HCT116 (cell line): ENCODE measurements around the gene FTCDNL1. TPM values are rescaled to one million over a fixed set of nuclear protein-coding genes. Genes with fewer than 3 reads are reported as not detected.

Experiments
- ATAC-seq: fragments of 200-7000 bp; cut with Tn5 transposase; 2 replicates; pipeline ENCODE4 v1.9.1; 2020; ENCODE audit warnings: mild to moderate bottlenecking, moderate library complexity
- BruUV-seq: library from RNA; stranded (reverse); fragments of 400-500 nt; replicated peaks from 2 replicates; lab custom pipeline; 2021; lab: Mats Ljungman, UMichigan
- CTCF ChIA-PET: fragments of 300-600 bp; sonication (Branson Sonifier 250); formaldehyde crosslinking; loops from one replicate; lab custom pipeline; 2021; ENCODE audit warnings: antibody characterized with exemption; lab: Charles Lee
- POLR2A ChIA-PET: fragments of 300-600, 350-600 bp; sonication (Branson Sonifier 250); formaldehyde crosslinking; loops from one replicate; lab custom pipeline; 2021; ENCODE audit warnings: antibody characterized with exemption; lab: Charles Lee
- RAD21 ChIA-PET, 2 experiments: fragments of 300-600 bp; sonication (Branson Sonifier 250); formaldehyde crosslinking; loops; one replicate each; lab custom pipeline; 2023; ENCODE audit warnings: low total read pairs in 2 of 2; ENCODE audit not compliant: uncharacterized antibody in 2 of 2, unreplicated experiment in 2 of 2, low non-redundant PET in 1 of 2; lab: Charles Lee
- DNase-seq: peaks from one replicate; pipeline ENCODE4 v3.0.0-alpha.2; 2010; ENCODE audit warnings: low read depth, low spot score
- H2AFZ ChIP-seq: fragments of 200-600 bp; shearing (Covaris generic), sonication (generic); 2 replicates; pipeline ENCODE4 v1.6.1; 2017; ENCODE audit warnings: low read depth, mixed run types, mixed read lengths, antibody characterized with exemption, low read length; ENCODE audit not compliant: poor library complexity, severe bottlenecking
- H3K27ac ChIP-seq: 2 replicates; pipeline ENCODE4 v1.5.1; 2012; ENCODE audit warnings: low read depth, low read length
- H3K27me3 ChIP-seq: fragments of 200-600 bp; sonication (generic); 2 replicates; pipeline ENCODE4 v1.6.1; 2016; ENCODE audit warnings: mixed run types, low read length, mixed read lengths; ENCODE audit not compliant: insufficient read depth
- H3K36me3 ChIP-seq, 2 experiments: fragments of 200-500 bp in 1 of 2; fragments of 200-600 bp in 1 of 2; sonication (Bioruptor generic) in 1 of 2; sonication (generic) in 1 of 2; 2 replicates each; pipeline versions ENCODE4 v1.5.1 to v1.6.1; 2014 to 2016; ENCODE audit warnings: low read length in 2 of 2, inconsistent platforms in 1 of 2, mixed read lengths in 1 of 2, mixed run types in 1 of 2; ENCODE audit not compliant: insufficient read depth in 2 of 2, control insufficient read depth in 1 of 2
- H3K4me1 ChIP-seq, 2 experiments: fragments of 200-600 bp in 1 of 2; sonication (generic) in 1 of 2; 2 replicates each; pipeline versions ENCODE4 v1.5.1 to v1.6.1; 2012 to 2017; ENCODE audit warnings: low read length in 2 of 2, inconsistent platforms in 1 of 2, mild to moderate bottlenecking in 1 of 2, mixed read lengths in 1 of 2, mixed run types in 1 of 2, moderate library complexity in 1 of 2; ENCODE audit not compliant: insufficient read depth in 2 of 2, control insufficient read depth in 1 of 2
- H3K4me2 ChIP-seq: fragments of 200-600 bp; sonication (generic); 2 replicates; pipeline ENCODE4 v1.6.1; 2017; ENCODE audit warnings: mixed run types, low read length, mixed read lengths
- H3K4me3 ChIP-seq, 2 experiments: fragments of 200-600 bp in 1 of 2; sonication (generic) in 1 of 2; replicated peaks in 1 of 2; 2 replicates each; pipeline ENCODE4 v1.5.1; 2011 to 2016; ENCODE audit warnings: low read length in 2 of 2, control low read depth in 1 of 2, low read depth in 1 of 2, mild to moderate bottlenecking in 1 of 2, mixed read lengths in 1 of 2, mixed run types in 1 of 2
- H3K79me2 ChIP-seq: fragments of 200-600 bp; sonication (generic); 2 replicates; pipeline ENCODE4 v1.6.1; 2017; ENCODE audit warnings: mild to moderate bottlenecking, mixed run types, low read length, moderate library complexity, mixed read lengths; ENCODE audit not compliant: insufficient read depth
- H3K9ac ChIP-seq: fragments of 200-600 bp; sonication (generic); 2 replicates; pipeline ENCODE4 v1.6.1; 2016; ENCODE audit warnings: low read length, mixed read lengths
- H3K9me2 ChIP-seq: fragments of 200-600 bp; sonication (generic), shearing (Covaris generic); 2 replicates; pipeline ENCODE4 v1.6.1; 2017; ENCODE audit warnings: mixed run types, mild to moderate bottlenecking, moderate library complexity; ENCODE audit not compliant: insufficient read depth
- H3K9me3 ChIP-seq, 2 experiments: fragments of 200-500 bp in 1 of 2; fragments of 200-600 bp in 1 of 2; sonication (Bioruptor generic) in 1 of 2; sonication (generic) in 1 of 2; 2 replicates each; pipeline ENCODE4 v1.6.1; 2014 to 2017; ENCODE audit warnings: low read length in 2 of 2, mixed read lengths in 2 of 2, inconsistent platforms in 1 of 2, low read depth in 1 of 2, mild to moderate bottlenecking in 1 of 2, mixed run types in 1 of 2, moderate library complexity in 1 of 2; ENCODE audit not compliant: control insufficient read depth in 1 of 2, insufficient read depth in 1 of 2
- H4K20me1 ChIP-seq: fragments of 200-600 bp; sonication (generic), shearing (Covaris generic); 2 replicates; pipeline ENCODE4 v1.6.1; 2017; ENCODE audit warnings: mixed run types, mild to moderate bottlenecking, moderate library complexity; ENCODE audit not compliant: insufficient read depth
- ATF3 ChIP-seq: IDR thresholded peaks from 2 replicates; pipeline ENCODE4 v1.6.1; 2012
- CBX3 ChIP-seq: IDR thresholded peaks from 2 replicates; pipeline ENCODE4 v1.6.1; 2012; ENCODE audit warnings: low read depth
- CEBPB ChIP-seq: IDR thresholded peaks from 2 replicates; pipeline ENCODE4 v1.6.1; 2012; ENCODE audit warnings: low read depth
- EZH2 ChIP-seq: fragments of 200-600 bp; sonication (generic); IDR thresholded peaks from 2 replicates; pipeline ENCODE4 v1.6.1; 2017; ENCODE audit warnings: antibody characterized with exemption, mixed run types
- EZH2phosphoT487 ChIP-seq: fragments of 200-600 bp; IDR thresholded peaks from 2 replicates; pipeline ENCODE4 v1.6.1; 2018; ENCODE audit warnings: antibody characterized with exemption, borderline replicate concordance
- JUND ChIP-seq: IDR thresholded peaks from 2 replicates; pipeline ENCODE4 v1.6.1; 2012
- POLR2A ChIP-seq: IDR thresholded peaks from 2 replicates; pipeline ENCODE4 v1.7.0; 2011; ENCODE audit warnings: borderline replicate concordance; ENCODE audit not compliant: insufficient read depth, insufficient read length; ENCODE audit errors: extremely low read depth
- SIN3A ChIP-seq: IDR thresholded peaks from 2 replicates; pipeline ENCODE4 v1.6.1; 2012; ENCODE audit warnings: low read depth
- SP1 ChIP-seq: IDR thresholded peaks from 2 replicates; pipeline ENCODE4 v1.6.1; 2012; ENCODE audit warnings: low read depth
- SRF ChIP-seq: IDR thresholded peaks from 2 replicates; pipeline ENCODE4 v1.6.1; 2012; ENCODE audit warnings: low read depth
- ZBTB33 ChIP-seq: IDR thresholded peaks from 2 replicates; pipeline ENCODE4 v1.6.1; 2011; ENCODE audit warnings: mild to moderate bottlenecking, low read length, moderate library complexity; ENCODE audit not compliant: insufficient replicate concordance; ENCODE audit errors: extremely low read depth
- ZNF274 ChIP-seq: fragments of 200-500 bp; sonication (Bioruptor generic); IDR thresholded peaks from 2 replicates; pipeline ENCODE4 v1.6.1; 2014; ENCODE audit warnings: mild to moderate bottlenecking, low read depth, low read length, inconsistent platforms
- intact Hi-C: fragments of 100-400 bp; cut with micrococcal nuclease; formaldehyde crosslinking; loops from 2 replicates; pipeline ENCODE4 v1.10.0; 2022
- total RNA-seq: library from RNA; stranded (reverse); gene quantifications from one replicate; pipeline ENCODE4 v1.2.1, GENCODE V29; 2021; ENCODE audit not compliant: unreplicated experiment
- TF ChIP-seq, protein P1 (sequence below), 3 experiments: fragments of 200-600 bp in 1 of 3; sonication (generic) in 1 of 3; IDR thresholded peaks in 2 of 3; conservative IDR thresholded peaks in 1 of 3; 2 replicates each; pipeline ENCODE4 v1.5.1; 2012 to 2017; ENCODE audit warnings: low read depth in 2 of 3, low read length in 2 of 3, antibody characterized with exemption in 1 of 3, borderline replicate concordance in 1 of 3, control low read depth in 1 of 3, mild to moderate bottlenecking in 1 of 3, mixed read lengths in 1 of 3, mixed run types in 1 of 3, moderate library complexity in 1 of 3; ENCODE audit not compliant: insufficient read depth in 1 of 3
- TF ChIP-seq, protein P2 (sequence below): IDR thresholded peaks from 2 replicates; pipeline ENCODE4 v1.6.1; 2012; ENCODE audit warnings: low read depth

Gene FTCDNL1
- total RNA-seq, 1 experiment from 2014 or later, result 2.6 TPM

DNA sequence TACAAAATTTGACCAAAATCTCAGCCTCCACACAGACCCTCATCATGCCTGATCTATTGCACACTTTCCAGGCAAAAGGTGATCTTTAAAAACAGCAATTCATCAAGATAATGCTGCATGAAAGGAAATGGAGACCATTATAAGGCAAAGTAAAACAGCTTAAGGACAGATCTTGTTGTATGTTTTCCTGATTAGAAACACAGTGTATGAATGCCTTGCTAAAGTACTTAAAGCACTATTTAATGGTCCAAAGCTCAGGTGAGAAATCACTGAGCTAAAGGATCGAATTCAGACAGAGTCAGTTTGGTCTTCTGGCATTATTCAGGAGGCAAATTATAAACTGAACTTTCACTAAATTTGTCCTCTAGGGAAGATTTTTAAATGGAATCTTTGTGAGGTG is 18.7 kb upstream of the FTCDNL1 start (continued):
- TF ChIP-seq ZBTB33, result no peak

DNA sequence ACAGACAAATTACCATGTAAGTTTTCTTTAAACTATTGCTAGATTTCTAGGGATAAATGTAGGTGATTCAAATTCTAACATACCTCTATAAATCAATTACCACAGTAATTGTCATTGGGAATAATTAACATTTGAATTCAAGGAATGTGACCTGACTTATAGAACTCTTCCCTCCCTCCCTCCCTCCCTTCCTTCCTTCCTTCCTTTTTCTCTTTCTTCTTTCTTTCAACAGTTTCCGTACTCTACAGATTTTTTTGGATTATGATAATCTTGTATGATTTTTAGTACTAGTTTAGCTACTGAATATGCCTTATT is 18.2 kb upstream of the FTCDNL1 start:
- Histone ChIP-seq H3K36me3 (no peaks in the 10 kb centered on the region), H3K9me3 (0 out of 4 replicates have a peak, but pooled peaks cover 2 to 6% of the 10 kb centered on the region in 2 experiments), H3K27ac (no peak overlapping the region), H4K20me1 (no peaks in the 10 kb centered on the region), H3K27me3 (no peaks in the 10 kb centered on the region), H3K4me3 (no peak overlapping the region), H3K9me2 (no peaks in the 10 kb centered on the region), H3K4me2 (no peak overlapping the region), H3K79me2 (no peaks in the 10 kb centered on the region), H3K9ac (no peak overlapping the region), H3K4me1 (no peaks in the 10 kb centered on the region), H2AFZ (no peak overlapping the region)
- ChIA-PET CTCF (interaction anchor here (1.3 kb wide), 1 partner anchor 8 kb away, joined by 5 read pairs; no protein-coding TSS in a partner anchor), POLR2A (no interaction called here), RAD21 (no interaction called here)
- ATAC-seq (no peak), DNase-seq (no peak)
- intact Hi-C loops, result loop anchor here (10.0 kb wide), 1 partner anchor 1554 kb away; no protein-coding TSS in a partner anchor
- no peak for TF ChIP-seq ZBTB33
- TF ChIP-seq JUND, result no peak
- no peak for TF ChIP-seq SRF
- TF ChIP-seq CBX3, result no peak
- TF ChIP-seq, protein P1, sequence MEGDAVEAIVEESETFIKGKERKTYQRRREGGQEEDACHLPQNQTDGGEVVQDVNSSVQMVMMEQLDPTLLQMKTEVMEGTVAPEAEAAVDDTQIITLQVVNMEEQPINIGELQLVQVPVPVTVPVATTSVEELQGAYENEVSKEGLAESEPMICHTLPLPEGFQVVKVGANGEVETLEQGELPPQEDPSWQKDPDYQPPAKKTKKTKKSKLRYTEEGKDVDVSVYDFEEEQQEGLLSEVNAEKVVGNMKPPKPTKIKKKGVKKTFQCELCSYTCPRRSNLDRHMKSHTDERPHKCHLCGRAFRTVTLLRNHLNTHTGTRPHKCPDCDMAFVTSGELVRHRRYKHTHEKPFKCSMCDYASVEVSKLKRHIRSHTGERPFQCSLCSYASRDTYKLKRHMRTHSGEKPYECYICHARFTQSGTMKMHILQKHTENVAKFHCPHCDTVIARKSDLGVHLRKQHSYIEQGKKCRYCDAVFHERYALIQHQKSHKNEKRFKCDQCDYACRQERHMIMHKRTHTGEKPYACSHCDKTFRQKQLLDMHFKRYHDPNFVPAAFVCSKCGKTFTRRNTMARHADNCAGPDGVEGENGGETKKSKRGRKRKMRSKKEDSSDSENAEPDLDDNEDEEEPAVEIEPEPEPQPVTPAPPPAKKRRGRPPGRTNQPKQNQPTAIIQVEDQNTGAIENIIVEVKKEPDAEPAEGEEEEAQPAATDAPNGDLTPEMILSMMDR (IDR thresholded peaks at IDR 0.05 in 2 of 3, conservative IDR thresholded peaks at IDR 0.05 in 1 of 3; ENCODE audit: borderline replicate concordance in 1 of 3, insufficient read depth in 1 of 3, low read depth in 2 of 3, low read length in 2 of 3), result no peak
- no peak for TF ChIP-seq ATF3
- TF ChIP-seq CEBPB, result no peak
- TF ChIP-seq, protein P2, sequence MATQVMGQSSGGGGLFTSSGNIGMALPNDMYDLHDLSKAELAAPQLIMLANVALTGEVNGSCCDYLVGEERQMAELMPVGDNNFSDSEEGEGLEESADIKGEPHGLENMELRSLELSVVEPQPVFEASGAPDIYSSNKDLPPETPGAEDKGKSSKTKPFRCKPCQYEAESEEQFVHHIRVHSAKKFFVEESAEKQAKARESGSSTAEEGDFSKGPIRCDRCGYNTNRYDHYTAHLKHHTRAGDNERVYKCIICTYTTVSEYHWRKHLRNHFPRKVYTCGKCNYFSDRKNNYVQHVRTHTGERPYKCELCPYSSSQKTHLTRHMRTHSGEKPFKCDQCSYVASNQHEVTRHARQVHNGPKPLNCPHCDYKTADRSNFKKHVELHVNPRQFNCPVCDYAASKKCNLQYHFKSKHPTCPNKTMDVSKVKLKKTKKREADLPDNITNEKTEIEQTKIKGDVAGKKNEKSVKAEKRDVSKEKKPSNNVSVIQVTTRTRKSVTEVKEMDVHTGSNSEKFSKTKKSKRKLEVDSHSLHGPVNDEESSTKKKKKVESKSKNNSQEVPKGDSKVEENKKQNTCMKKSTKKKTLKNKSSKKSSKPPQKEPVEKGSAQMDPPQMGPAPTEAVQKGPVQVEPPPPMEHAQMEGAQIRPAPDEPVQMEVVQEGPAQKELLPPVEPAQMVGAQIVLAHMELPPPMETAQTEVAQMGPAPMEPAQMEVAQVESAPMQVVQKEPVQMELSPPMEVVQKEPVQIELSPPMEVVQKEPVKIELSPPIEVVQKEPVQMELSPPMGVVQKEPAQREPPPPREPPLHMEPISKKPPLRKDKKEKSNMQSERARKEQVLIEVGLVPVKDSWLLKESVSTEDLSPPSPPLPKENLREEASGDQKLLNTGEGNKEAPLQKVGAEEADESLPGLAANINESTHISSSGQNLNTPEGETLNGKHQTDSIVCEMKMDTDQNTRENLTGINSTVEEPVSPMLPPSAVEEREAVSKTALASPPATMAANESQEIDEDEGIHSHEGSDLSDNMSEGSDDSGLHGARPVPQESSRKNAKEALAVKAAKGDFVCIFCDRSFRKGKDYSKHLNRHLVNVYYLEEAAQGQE, result no peak
- TF ChIP-seq ZNF274, result no peak
- TF ChIP-seq SP1, result no peak
- no peak for TF ChIP-seq EZH2
- no peak for TF ChIP-seq EZH2phosphoT487
- TF ChIP-seq POLR2A, result no peak
- no peak for TF ChIP-seq SIN3A
- no TSS peak for BruUV-seq
